BLaER1 treated with 17β-estradiol and CSF1 and Interleukin-3, amounts not matched to agents 10 nM and 100 nM (cell line): ENCODE data around the gene THAP11.

Source experiments
- H3K27ac ChIP-seq, 11 experiments: shearing (Covaris generic); formaldehyde crosslinking; 2 replicates each; pipeline ENCODE4 v1.8.1; 2022
- H3K27me3 ChIP-seq, 11 experiments: shearing (Covaris generic); formaldehyde crosslinking; 2 replicates each; pipeline ENCODE4 v1.8.1; 2022
- H3K36me3 ChIP-seq, 11 experiments: shearing (Covaris generic); formaldehyde crosslinking; 2 replicates each; pipeline ENCODE4 v1.8.1; 2022
- H3K4me1 ChIP-seq, 10 experiments: shearing (Covaris generic); formaldehyde crosslinking; 2 replicates each; pipeline ENCODE4 v1.8.1; 2022
- H3K4me2 ChIP-seq, 11 experiments: shearing (Covaris generic); formaldehyde crosslinking; 2 replicates each; pipeline ENCODE4 v1.8.1; 2022
- H3K4me3 ChIP-seq, 10 experiments: shearing (Covaris generic); formaldehyde crosslinking; 2 replicates each; pipeline ENCODE4 v1.8.1; 2022
- H3K9ac ChIP-seq, 11 experiments: shearing (Covaris generic); formaldehyde crosslinking; 2 replicates each; pipeline ENCODE4 v1.8.1; 2022
- H3K9me3 ChIP-seq, 11 experiments: shearing (Covaris generic); formaldehyde crosslinking; replicated peaks in 1 of 11; 2 replicates each; pipeline ENCODE4 v1.8.1; 2022
- H4K20me1 ChIP-seq, 11 experiments: shearing (Covaris generic); formaldehyde crosslinking; 2 replicates each; pipeline ENCODE4 v1.8.1; 2022
- Cebpa-rat ChIP-seq, 11 experiments: shearing (Covaris generic); IDR thresholded peaks; 2 replicates each; pipeline ENCODE4 v1.8.1; 2022

The THAP11 gene

GRCh38 chr16:67842509-67843342 is 606 bp downstream of the THAP11 start:
- Histone ChIP-seq H3K27me3 (no peaks in the 10 kb centered on the region), H3K4me3 (peak overlapping the region; percentile 55 to 98 (median 76)), H4K20me1 (peaks cover 11 to 44% (median 28%) of the 10 kb centered on the region in 11 experiments; a peak in 20 of 22 replicates), H3K4me1 (peaks cover 32 to 41% (median 38%) of the 10 kb centered on the region in 10 experiments), H3K36me3 (no peaks in the 10 kb centered on the region), H3K9ac (peak overlapping the region; percentile 83 to 99 (median 93)), H3K27ac (peak overlapping the region; percentile 82 to 94 (median 89)), H3K9me3 (no peaks in the 10 kb centered on the region), H3K4me2 (peak overlapping the region; percentile 90 to 100 (median 98))
- no peak for TF ChIP-seq Cebpa-rat (IDR thresholded peaks at IDR 0.05)

GRCh38 chr16:67843343-67843765 is 1.2 kb downstream of the THAP11 start:
- peak overlapping the region; percentile 55 to 98 (median 76) for H3K4me3 ChIP-seq
- no peaks in the 10 kb centered on the region for H3K9me3 ChIP-seq
- H4K20me1 ChIP-seq: peaks cover 17 to 50% (median 35%) of the 10 kb centered on the region in 11 experiments; a peak in 20 of 22 replicates
- no peaks in the 10 kb centered on the region for H3K27me3 ChIP-seq
- H3K27ac ChIP-seq: peak overlapping the region; percentile 46 to 94 (median 87); a peak in 21 of 22 replicates
- no peak for TF ChIP-seq Cebpa-rat (IDR thresholded peaks at IDR 0.05)
- H3K9ac ChIP-seq: peak overlapping the region; percentile 83 to 99 (median 93)
- peaks cover 38 to 48% (median 45%) of the 10 kb centered on the region in 10 experiments for H3K4me1 ChIP-seq
- peak overlapping the region; percentile 90 to 100 (median 98) for H3K4me2 ChIP-seq
- H3K36me3 ChIP-seq: peaks cover 0 to 2% (median 0%) of the 10 kb centered on the region in 11 experiments; a peak in 2 of 22 replicates

GRCh38 chr16:67844497-67844896 is 2.4 kb downstream of the THAP11 start:
- Histone ChIP-seq H3K9ac (peak overlapping the region; percentile 83 to 99 (median 93); a peak in 18 of 22 replicates), H3K4me1 (peaks cover 48 to 57% (median 54%) of the 10 kb centered on the region in 10 experiments), H3K27me3 (no peaks in the 10 kb centered on the region), H3K9me3 (no peaks in the 10 kb centered on the region), H3K4me3 (peak overlapping the region; percentile 55 to 100 (median 84); a peak in 18 of 20 replicates), H4K20me1 (peaks cover 23 to 62% (median 46%) of the 10 kb centered on the region in 11 experiments; a peak in 21 of 22 replicates), H3K27ac (peak overlapping the region in 3 of 11 experiments; percentile 20 to 87 (median 46); a peak in 3 of 22 replicates), H3K4me2 (peak overlapping the region; percentile 90 to 100 (median 98)), H3K36me3 (peaks cover 0 to 14% (median 10%) of the 10 kb centered on the region in 11 experiments; a peak in 18 of 22 replicates)
- TF ChIP-seq Cebpa-rat (IDR thresholded peaks at IDR 0.05): no peak

- H3K4me2 ChIP-seq: peak overlapping the region; percentile 90 to 100 (median 98)
- H3K9ac ChIP-seq: peak overlapping the region; percentile 85 to 99 (median 95)
- H3K9me3 ChIP-seq: no peaks in the 10 kb centered on the region
- H3K27me3 ChIP-seq: no peaks in the 10 kb centered on the region
- TF ChIP-seq Cebpa-rat (IDR thresholded peaks at IDR 0.05): no peak
- H3K4me1 ChIP-seq: peaks cover 50 to 60% (median 54%) of the 10 kb centered on the region in 10 experiments
- peaks cover 2 to 22% (median 18%) of the 10 kb centered on the region in 11 experiments; a peak in 20 of 22 replicates for H3K36me3 ChIP-seq
- peaks cover 26 to 71% (median 56%) of the 10 kb centered on the region in 11 experiments; a peak in 21 of 22 replicates for H4K20me1 ChIP-seq
- H3K4me3 ChIP-seq: peak overlapping the region; percentile 82 to 100 (median 100)
- peak overlapping the region; percentile 72 to 94 (median 89); a peak in 21 of 22 replicates for H3K27ac ChIP-seq
Measured at GRCh38 chr16:67845291-67846062, 3.4 kb downstream of the THAP11 start.

GRCh38 chr16:67846063-67846319 is 3.9 kb downstream of the THAP11 start:
- Histone ChIP-seq H3K4me3 (peak overlapping the region; percentile 82 to 100 (median 100)), H3K27ac (peak overlapping the region; percentile 72 to 94 (median 89))

GRCh38 chr16:67846320-67847063 is 4.4 kb downstream of the THAP11 start, which contains the start of gene NUTF2:
TSS of gene NUTF2 (plus strand) at chr16:67846933. CDS start at chr16:67865131, 18,198 bp downstream.
- peaks cover 4 to 31% (median 23%) of the 10 kb centered on the region in 11 experiments; a peak in 20 of 22 replicates for H3K36me3 ChIP-seq

More at GRCh38 chr16:67846063-67846319, 3.9 kb downstream of the THAP11 start:
- TF ChIP-seq Cebpa-rat (IDR thresholded peaks at IDR 0.05): no peak
- Histone ChIP-seq H3K9me3 (no peaks in the 10 kb centered on the region), H3K9ac (peak overlapping the region; percentile 85 to 99 (median 95)), H3K4me2 (peak overlapping the region; percentile 90 to 100 (median 98)), H3K36me3 (peaks cover 4 to 27% (median 20%) of the 10 kb centered on the region in 11 experiments; a peak in 20 of 22 replicates), H4K20me1 (peaks cover 31 to 76% (median 61%) of the 10 kb centered on the region in 11 experiments; a peak in 21 of 22 replicates), H3K4me1 (peaks cover 51 to 60% (median 55%) of the 10 kb centered on the region in 10 experiments), H3K27me3 (no peaks in the 10 kb centered on the region)

GRCh38 chr16:67847064-67847861 is 5.1 kb downstream of the THAP11 start, which contains the start of gene CENPT:
TSS of gene CENPT (minus strand) at chr16:67847693. CDS start at chr16:67833859, 13,834 bp downstream.
- peak within 1 kb of the TSS; percentile 95 to 100 (median 99) for H3K4me2 ChIP-seq
- peak within 1 kb of the TSS; percentile 85 to 99 (median 95) for H3K9ac ChIP-seq
- H3K4me1 ChIP-seq: peaks cover 46 to 55% (median 52%) of the 10 kb centered on the region in 10 experiments
- H3K4me3 ChIP-seq: peak within 1 kb of the TSS; percentile 82 to 100 (median 100)
- H3K27ac ChIP-seq: peak within 1 kb of the TSS; percentile 72 to 94 (median 89)
- no peaks in the 10 kb centered on the region for H3K9me3 ChIP-seq
- no peaks in the 10 kb centered on the region for H3K27me3 ChIP-seq
- peaks cover 6 to 39% (median 30%) of the 10 kb centered on the region in 11 experiments for H3K36me3 ChIP-seq
- peaks cover 32 to 89% (median 74%) of the 10 kb centered on the region in 11 experiments; a peak in 21 of 22 replicates for H4K20me1 ChIP-seq
- no peak for TF ChIP-seq Cebpa-rat (IDR thresholded peaks at IDR 0.05)

More at GRCh38 chr16:67846320-67847063, 4.4 kb downstream of the THAP11 start, which contains the start of gene NUTF2:
- peaks cover 32 to 82% (median 66%) of the 10 kb centered on the region in 11 experiments; a peak in 21 of 22 replicates for H4K20me1 ChIP-seq
- peak within 1 kb of the TSS; percentile 95 to 100 (median 99) for H3K4me2 ChIP-seq
- H3K27me3 ChIP-seq: no peaks in the 10 kb centered on the region
- peak within 1 kb of the TSS; percentile 82 to 100 (median 100) for H3K4me3 ChIP-seq
- no peaks in the 10 kb centered on the region for H3K9me3 ChIP-seq
- TF ChIP-seq Cebpa-rat (IDR thresholded peaks at IDR 0.05): no peak
- H3K27ac ChIP-seq: peak within 1 kb of the TSS; percentile 72 to 94 (median 89)
- H3K9ac ChIP-seq: peak within 1 kb of the TSS; percentile 85 to 99 (median 95)
- peaks cover 48 to 57% (median 53%) of the 10 kb centered on the region in 10 experiments for H3K4me1 ChIP-seq
